Stimulated activated naive CD4-positive, alpha-beta T cell (primary cell): Measurements from ENCODE around the gene WDR6.
A peak's percentile ranks its signal among the peaks of the same experiment; 100 is the strongest.
"Not testable (repeated sequence)": the region's sequence is repeated elsewhere in the genome, so short reads cannot be mapped to it uniquely, and the experiment has no call there.

Experiments used
- DNase-seq, 6 experiments: peaks; one replicate each; lab custom pipeline; 2025; lab: John Stamatoyannopoulos, UW

Gene WDR6

DNA sequence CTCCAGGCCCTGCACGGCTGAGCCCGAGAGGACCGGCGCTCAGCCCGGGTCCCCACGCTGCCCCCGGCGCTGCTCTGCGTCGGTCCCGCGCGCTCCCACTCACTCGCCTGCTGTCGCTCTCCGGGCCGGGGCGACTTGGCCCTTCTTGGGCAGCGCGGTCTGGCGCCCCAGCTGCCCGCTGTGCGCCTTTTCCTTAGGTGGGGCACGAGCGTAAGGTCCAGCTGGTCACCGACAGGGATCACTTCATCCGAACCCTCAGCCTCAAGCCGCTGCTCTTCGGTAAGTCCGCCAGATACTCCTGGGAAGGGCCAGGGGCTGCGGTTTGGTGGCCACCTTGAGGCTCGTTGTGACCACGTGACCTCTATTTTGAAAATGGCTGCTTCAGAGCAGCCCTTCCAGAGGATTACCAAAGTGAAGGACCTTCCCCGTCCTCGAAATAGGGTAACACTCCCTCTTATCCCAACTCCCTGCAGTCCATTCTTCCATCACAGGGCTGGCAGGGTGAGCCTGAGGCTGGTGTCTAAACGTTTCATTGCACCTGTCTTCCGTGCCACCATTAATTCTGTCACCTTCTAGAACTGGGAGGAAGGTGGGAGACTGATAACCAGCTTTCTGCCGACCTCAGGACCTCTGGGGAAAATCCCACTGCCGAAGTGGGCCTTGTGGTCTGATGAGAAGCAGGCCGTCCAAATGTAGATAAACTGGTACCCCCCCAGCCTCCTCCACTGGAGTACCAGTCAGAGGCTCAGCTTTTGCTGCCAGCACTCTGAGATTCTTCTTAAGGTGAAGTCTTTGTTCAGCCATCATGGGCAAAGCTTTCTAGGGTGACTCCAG lies 16.3 kb upstream of the WDR6 start:
- DNase-seq, result peak in 4 of 6 experiments; percentile 21 to 36 (median 34)

DNA sequence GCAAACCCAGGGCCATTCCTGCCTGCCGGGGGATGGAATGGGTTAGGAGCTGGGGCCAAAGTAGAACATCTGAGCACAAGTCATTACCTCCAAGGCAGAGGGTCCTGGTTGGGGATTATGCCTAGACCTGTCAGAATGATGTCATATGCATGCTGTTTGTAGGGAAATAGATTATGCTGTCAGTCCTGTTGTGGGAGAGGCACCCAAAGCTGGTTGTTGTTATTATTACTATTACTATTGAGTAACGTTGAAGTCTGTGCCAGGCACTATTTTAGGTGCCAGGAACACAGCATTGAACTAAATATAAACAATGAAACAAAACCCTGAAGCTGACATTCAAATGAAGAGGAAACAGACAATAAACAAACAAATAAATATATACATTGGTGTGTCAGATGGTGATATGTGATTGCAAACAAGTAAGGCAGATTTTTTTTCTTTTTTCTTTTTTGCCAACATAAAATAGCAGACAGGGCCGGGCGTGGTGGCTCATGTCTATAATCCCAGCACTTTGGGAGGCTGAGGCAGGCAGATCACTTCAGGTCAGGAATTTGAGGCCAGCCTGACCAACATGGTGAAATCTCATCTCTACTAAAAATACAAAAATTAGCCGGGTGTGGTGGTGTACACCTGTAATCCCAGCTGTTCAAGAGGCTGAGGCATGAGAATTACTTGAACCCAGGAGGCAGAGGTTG lies 15.2 kb upstream of the WDR6 start:
- no peak for DNase-seq

DNA sequence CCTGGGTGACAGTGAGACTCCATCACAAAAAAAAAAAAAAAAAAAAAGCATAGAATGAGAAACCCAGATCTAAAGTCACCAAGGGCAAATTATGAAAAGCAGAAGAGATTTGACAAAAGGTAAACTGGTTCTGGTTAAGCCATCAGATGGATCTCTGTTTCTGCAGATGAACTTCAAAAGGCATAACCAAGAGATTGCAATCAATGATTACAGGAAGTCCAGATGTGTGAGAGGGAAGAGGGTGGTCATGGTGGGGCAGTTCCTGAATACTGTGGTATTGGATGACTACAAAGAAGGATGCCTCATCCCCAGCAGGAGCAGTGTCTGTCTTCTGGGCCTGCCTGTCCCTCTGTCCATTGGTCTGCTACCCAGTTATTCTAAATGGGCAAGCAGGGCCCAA lies 13.4 kb upstream of the WDR6 start:
- no peak for DNase-seq

DNA sequence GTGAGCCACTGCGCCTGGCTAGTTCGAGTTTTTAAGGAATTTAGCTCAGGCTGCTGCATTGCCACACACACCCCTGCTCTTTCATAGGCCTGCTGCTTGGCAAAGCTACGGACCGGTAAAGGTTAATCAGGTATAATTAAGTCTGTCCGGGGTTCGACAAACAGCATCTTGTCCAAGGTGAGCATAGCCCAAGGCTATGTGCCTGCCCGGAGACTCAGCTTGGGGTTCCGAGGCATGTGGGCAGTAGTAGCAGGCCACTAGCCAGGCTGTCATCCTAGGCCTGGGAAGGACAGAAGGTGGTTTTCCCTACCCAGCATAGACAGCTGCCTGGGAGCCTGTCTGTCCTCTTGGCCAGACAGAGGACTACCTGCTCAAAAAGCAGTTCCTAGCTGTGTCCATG lies 10.6 kb upstream of the WDR6 start:
- DNase-seq, result no peak

DNA sequence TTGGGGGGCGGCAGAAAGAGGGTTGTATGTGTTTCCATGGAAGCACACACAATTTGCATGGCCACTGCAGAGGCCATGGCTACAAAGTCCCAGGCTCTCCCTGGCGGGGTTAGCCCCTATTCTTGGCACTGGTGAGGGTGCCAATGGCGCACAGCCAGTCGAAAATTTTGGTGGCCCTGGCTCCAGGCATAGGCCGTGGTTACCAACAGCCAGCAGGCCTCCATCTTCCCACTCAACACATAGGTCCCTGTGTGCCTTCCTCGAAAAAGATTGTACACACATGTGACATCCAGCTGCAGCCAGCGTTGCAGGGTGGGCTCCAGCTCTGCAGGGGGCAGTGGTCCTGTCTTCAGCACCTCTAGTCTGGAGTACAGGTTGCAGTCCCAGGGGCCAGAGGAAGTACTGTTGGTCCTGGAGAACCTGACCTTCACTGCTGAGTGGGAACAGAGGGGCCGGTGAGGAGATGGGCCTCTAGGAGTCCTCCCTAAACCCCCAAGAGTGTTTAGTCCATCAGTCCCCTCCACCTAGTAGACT lies 10.0 kb upstream of the WDR6 start:
- DNase-seq, result no peak

DNA sequence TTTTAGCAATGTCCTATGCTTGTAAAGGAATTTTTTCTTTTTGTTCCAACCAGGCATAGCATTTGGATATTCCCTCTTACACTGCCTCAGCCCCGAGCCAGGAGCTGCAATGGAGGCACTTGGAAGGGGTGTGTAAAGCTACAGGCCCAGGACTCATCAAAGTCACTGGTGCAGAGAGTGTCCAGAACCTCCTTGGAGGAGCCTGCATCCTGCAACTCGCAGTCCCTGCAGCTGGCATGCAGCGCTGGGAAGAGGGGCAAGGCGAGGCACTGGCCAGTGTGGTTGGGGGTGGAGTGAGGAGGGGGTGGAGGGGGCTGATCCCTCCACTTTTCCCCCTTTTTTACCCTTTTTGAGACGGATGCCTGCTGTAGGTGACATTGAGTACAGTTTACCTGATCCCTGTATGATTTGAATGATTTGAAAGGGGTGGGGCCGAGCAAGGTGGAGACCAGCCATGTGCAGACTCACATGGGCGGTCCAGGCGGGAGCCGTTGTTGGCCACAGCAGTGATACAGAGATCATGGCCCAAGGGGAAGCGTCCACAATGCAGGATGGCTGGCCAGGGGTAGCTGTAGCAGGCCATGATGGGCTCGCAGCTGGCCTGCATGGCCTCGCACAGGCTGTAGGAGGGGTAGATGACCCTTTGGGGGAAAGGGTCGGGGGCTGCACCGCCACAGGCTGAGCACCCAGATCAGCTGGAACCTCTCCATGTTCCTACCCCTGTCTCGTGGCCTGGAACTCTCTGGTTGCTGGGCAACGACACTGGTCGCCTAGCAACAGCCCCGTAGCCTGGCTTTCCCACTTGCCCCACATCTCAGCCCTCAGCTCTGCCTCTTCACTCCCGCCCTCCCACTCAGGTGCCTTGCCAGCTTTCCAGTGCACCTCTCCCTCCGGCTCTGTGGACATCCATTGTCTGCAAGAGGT lies 9.2 kb upstream of the WDR6 start:
- DNase-seq, result no peak

DNA sequence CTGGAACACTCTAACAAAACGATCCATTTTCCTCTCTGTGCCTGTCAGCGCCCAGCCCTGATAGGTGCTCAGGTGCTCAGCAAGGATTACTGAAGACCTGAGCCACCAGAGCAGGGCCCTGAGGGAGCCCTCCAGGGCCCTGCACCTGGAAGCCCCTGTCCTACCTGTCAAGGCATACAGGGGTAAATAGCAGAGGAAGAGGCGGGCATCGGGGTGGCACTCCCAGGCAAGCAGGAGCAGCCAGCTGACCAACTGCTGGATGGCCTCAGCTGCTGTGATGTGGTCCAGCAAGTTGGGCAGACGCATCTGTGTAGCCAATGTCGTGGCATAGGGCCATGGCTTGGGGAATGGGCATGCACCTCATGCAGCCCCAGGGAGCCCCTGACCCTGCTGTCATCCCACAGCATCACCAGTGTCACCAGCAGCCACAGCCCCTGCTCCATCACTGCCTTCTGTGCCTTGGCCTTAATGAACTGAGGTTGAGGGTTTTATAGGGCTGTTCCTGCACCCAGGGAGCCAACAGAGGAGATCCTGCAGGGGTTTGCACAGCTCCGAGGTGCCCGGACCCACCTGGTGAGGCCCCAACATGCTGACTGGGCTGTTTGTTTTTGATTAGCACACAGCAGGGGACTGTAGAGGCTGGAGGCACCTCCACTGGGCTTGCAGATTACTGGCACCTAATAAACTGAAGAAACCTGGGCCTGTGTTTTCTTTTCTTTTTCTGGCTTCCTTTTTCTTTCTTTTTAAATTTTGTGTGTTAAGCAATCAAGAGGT lies 7.9 kb upstream of the WDR6 start:
- no peak for DNase-seq

DNA sequence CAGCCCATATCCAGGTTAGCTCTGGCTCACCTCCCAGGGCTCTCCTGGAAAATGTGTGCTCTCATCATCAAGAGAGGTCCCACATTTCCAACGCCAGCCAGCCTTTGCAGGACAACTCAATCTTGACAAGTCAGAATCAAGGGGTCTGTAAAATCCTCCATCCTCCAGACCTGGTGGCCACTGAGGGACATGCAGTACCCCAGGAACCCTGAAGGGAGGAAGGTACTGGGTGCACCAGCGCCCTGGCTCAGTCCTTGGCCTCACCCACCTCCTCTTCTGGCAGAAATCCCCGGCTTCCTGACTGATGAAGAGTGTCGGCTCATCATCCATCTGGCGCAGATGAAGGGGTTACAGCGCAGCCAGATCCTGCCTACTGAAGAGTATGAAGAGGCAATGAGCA lies 6.0 kb upstream of the WDR6 start:
- no peak for DNase-seq

DNA sequence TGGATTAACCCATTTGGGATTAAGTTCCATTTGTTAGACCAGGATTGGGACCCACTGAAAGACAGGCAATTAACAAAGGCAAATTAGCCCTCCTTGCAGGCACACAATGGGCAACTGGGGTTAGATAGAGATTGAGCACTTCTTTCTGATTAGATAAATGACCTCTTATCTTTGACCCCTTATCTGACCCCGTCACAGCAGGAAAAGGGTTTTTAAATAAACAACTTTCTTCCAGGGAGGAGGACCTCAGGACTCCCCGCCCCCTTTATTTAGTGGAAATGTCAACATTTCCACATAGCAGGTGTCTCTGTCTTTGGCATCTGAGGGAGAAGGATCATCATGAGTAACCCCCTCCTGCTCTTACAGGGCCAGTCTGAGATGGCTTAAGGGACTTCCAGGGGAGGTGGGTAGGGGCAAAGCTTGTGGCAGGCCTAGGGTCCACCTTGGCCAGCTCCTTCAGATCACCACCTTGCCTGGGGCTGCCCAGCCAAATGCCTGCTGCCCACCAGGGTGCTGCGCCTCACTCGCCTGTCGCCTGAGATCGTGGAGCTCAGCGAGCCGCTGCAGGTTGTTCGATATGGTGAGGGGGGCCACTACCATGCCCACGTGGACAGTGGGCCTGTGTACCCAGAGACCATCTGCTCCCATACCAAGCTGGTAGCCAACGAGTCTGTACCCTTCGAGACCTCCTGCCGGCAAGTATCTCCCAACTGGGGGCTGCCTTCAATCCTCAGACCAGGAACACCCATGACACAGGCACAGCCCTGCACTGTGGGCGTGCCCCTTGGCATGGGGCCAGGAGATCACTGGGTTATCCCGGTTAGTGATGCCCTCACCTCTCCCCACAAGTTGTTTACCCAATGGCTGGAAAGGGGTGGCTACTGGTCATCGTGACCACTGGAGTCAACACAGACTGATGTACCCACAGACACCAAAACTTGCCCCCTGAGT lies 2.6 kb upstream of the WDR6 start:
- DNase-seq, result no peak

DNA sequence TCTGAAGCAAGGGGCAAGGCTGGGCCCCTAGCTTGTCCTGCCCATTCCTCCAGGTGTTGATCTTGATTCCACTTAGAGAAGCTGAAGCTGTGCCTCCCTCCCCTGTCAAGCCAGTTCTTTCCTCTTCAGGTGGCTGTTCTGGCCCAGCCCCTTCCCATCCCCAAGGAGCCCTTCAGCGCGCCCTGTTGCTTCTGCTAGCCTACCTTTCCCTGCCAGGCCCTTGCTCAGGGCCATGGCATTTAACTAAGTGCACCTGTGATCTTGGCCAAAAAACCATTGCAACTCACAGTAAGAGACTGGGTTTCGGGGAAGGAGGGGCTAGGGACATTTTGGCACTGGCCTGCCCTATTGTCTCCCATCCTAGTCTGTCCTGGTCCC lies 1.9 kb upstream of the WDR6 start:
- DNase-seq, result no peak

DNA sequence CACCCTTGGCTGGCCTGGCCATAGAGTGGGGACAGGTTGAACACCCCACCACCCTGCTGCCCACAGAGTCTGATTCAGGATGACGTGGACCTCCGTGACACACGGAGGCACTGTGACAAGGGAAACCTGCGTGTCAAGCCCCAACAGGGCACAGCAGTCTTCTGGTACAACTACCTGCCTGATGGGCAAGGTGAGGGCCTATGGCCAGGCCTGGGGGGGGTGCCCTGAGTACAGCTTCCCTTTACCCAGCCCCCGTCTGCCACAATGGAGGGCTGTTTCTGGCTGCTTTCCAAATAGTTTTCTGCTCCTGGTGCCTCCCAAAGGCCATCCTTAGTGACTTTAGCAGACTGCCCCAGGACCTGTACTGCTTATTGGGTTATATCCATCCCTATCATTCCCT lies 1.2 kb upstream of the WDR6 start:
- DNase-seq, result no peak

DNA sequence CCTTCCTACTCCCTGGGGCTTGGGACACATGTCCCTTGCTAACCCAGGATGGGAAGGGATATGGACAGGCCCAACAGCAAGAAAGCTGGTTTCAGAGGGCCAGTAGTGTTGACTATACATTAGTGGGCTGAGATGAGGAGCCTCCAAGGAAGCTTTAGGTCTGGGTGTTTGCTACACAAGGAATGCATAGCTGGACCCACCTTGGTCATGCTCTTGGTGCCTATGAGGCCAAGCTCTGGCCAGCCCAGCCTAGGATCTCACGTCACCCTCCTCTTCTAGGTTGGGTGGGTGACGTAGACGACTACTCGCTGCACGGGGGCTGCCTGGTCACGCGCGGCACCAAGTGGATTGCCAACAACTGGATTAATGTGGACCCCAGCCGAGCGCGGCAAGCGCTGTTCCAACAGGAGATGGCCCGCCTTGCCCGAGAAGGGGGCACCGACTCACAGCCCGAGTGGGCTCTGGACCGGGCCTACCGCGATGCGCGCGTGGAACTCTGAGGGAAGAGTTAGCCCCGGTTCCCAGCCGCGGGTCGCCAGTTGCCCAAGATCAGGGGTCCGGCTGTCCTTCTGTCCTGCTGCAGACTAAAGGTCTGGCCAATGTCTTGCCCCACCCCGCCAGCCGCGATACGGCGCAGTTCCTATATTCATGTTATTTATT lies 653 bp upstream of the WDR6 start:
- DNase-seq, result no peak

DNA sequence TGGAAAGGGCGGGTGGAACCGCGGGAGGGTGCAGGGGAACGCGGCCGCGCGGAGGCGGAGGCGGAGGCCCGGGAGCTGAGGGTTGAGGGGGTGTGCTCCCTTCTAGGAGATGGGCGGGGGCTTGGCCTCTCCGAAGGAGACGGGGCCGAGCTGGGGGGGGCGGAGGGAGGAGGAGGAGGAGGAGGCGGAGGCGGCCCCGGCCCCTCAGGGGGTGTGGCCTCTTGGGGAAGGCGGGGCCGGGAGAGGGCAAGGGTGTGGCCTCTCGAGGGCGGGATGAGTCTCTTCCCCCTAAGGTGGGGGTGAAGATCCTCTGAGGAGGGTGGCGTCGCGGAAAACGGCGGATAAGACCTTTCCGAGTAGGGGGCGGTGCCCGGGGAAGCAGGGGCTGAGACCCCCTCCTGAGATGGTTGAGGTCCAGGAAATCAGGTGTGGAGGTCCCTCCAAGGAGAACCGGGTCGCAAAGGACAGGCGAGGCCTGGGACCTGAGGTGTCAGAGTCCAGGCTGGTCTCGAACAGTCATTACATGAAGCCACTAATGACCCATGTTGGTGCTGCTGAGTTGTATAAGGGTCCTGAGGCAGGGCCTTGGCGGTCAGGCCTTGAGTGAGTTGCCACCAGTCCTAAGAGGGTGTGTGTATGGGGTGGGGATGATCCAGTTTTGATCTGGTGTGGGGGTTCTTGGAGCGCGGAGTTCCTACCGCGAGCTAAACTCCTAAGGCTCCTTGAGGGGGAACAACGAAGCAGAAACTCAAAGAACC lies 759 bp downstream of the WDR6 start:
- peak; percentile 75 to 90 (median 84) for DNase-seq

DNA sequence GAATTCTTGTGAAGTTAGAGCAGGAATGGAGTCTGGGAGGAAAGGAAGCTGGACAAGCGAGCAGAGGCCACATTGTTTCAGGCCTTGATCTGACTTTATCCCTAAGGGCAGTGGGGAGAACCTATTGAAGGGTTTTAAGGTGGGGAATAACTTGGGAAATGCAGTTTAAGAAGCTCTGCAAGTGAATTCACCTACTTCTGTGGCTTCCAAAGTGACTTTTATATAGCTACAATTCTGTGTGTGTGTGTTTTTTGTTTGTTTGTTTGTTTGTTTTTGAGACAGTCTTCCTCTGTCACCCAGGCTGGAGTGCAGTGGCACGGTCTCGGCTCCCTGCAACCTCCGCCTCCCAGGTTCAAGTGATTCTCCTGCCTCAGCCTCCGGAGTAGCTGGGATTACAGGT lies 1.4 kb downstream of the WDR6 start:
- DNase-seq, result not testable (repeated sequence)

DNA sequence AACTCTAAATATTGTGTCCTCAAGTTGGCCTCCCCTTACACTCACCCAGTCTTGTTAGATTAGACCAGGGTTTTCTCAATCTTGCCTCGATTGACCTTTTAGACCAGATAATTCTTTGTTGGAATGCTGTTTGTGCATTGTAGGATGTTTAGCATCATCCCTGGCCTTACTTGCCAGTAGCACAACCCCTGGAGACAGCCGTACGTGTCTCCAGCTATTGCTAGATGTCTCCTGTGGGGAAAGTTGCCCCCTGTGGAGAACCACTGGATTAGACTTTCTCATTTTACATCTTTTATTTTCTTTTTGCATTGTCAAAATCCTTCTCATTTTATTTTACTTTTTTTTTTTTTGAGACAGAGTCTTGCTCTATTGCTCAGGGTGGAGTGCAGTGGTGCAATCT lies 2.2 kb downstream of the WDR6 start:
- DNase-seq, result no peak

DNA sequence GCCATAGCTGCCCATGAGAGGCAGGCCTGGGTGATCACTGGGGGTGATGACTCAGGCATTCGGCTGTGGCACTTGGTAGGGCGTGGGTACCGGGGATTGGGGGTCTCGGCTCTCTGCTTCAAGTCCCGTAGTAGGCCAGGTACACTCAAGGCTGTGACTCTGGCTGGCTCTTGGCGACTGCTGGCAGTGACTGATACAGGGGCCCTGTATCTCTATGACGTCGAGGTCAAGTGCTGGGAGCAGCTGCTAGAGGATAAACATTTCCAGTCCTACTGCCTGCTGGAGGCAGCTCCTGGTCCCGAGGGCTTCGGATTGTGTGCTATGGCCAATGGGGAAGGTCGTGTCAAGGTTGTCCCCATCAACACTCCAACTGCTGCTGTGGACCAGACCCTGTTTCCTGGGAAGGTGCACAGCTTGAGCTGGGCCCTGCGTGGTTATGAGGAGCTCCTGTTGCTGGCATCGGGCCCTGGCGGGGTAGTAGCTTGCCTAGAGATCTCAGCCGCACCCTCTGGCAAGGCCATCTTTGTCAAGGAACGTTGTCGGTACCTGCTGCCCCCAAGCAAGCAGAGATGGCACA lies 5.3 kb downstream of the WDR6 start:
- DNase-seq, result no peak

DNA sequence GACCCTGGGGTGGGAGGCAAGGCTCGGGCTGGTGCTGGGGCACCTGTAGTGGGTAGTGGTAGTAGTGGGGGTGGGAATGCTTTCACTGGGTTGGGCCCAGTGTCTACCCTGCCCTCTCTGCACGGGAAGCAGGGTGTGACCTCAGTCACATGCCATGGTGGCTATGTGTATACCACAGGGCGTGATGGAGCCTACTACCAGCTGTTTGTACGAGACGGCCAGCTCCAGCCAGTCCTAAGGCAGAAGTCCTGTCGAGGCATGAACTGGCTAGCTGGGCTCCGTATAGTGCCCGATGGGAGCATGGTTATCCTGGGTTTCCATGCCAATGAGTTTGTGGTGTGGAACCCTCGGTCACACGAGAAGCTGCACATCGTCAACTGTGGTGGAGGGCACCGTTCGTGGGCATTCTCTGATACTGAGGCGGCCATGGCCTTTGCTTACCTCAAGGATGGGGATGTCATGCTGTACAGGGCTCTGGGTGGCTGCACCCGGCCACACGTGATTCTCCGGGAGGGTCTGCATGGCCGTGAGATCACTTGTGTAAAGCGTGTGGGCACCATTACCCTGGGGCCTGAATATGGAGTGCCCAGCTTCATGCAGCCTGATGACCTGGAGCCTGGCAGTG lies 6.0 kb downstream of the WDR6 start:
- no peak for DNase-seq
